ENCODE data around the gene MTIF3. TPM values are rescaled to one million over a fixed set of nuclear protein-coding genes. Genes with fewer than 3 reads are reported as not detected.

MTIF3 gene
- total and polyA plus RNA-seq, 2 donors (not counting 1 experiment from before 2014, with no cell fraction given): 86.8 to 171 TPM

DNA sequence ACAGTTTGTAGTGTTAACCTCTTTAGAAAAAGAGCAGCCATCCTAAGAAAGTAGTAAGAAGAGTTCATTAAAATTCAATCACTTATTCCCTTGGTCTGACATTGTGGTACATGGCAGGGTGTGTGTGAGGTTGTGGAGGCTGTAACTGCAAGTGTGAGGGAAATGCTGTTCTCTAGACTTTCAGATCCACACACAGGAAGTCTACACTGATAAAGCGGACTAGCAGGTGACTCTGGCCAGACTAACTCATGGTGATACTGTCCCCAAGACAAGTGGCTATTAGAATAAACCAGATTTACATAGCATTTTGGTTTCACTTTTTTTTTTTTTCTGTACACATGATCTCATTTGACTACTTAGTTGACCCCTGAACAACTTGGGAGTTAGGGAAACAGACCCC lies 10.0 kb downstream of the MTIF3 start:
- WGBS (ENCODE audit: insufficient coverage): no CpG with 5 or more reads among the region's 1 CpG
- Mint-ChIP-seq H3K9me3 (ENCODE audit: insufficient read depth) (no peaks in the 10 kb centered on the region), H3K4me3 (peak overlapping the region; percentile 27), H3K27me3 (no peaks in the 10 kb centered on the region), H3K27ac (peak overlapping the region; percentile 73), H3K4me1 (peaks cover 44% of the 10 kb centered on the region)
- H3K27ac ChIP-seq (ENCODE audit: low read length in 2 of 2): peak overlapping the region in 1 of 2 donors; percentile 3
- ATAC-seq (ENCODE audit: low read depth): no peak
- H3K9ac ChIP-seq (ENCODE audit: low read length): no peak overlapping the region
- ChIA-PET CTCF (interaction anchor here (1.2 to 2.1 kb wide), 2 partner anchors 10 to 14 kb away, joined by 3 to 5 read pairs; partner anchors contain the start of gene MTIF3), POLR2A (interaction anchor here (1.2 kb wide), 1 partner anchor 10 kb away, joined by 6 read pairs; the partner anchor contains the start of gene MTIF3)
- no peak for DNase-seq
- H3K27me3 ChIP-seq (replicated peaks in 1 of 4; ENCODE audit: control extremely low read depth in 1 of 4, control insufficient read depth in 3 of 4, insufficient read depth in 4 of 4, low read length in 3 of 4): no peaks in the 10 kb centered on the region
- no peak overlapping the region for H3K4me2 ChIP-seq (replicated peaks; ENCODE audit: low read depth, low read length, poor library complexity, severe bottlenecking)
- H3K79me2 ChIP-seq (ENCODE audit: control insufficient read depth, insufficient read depth, low read length): peaks cover 64% of the 10 kb centered on the region
- H3K9me3 ChIP-seq (ENCODE audit: control extremely low read depth in 1 of 3, control insufficient read depth in 2 of 3, insufficient read depth in 1 of 3, low read length in 2 of 3): no peaks in the 10 kb centered on the region
- no peak overlapping the region for H2AFZ ChIP-seq (ENCODE audit: insufficient read depth, low read depth, low read length, poor library complexity, severe bottlenecking)
- TF ChIP-seq, protein P1, sequence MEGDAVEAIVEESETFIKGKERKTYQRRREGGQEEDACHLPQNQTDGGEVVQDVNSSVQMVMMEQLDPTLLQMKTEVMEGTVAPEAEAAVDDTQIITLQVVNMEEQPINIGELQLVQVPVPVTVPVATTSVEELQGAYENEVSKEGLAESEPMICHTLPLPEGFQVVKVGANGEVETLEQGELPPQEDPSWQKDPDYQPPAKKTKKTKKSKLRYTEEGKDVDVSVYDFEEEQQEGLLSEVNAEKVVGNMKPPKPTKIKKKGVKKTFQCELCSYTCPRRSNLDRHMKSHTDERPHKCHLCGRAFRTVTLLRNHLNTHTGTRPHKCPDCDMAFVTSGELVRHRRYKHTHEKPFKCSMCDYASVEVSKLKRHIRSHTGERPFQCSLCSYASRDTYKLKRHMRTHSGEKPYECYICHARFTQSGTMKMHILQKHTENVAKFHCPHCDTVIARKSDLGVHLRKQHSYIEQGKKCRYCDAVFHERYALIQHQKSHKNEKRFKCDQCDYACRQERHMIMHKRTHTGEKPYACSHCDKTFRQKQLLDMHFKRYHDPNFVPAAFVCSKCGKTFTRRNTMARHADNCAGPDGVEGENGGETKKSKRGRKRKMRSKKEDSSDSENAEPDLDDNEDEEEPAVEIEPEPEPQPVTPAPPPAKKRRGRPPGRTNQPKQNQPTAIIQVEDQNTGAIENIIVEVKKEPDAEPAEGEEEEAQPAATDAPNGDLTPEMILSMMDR (IDR thresholded peaks at IDR 0.05): no peak
- TF ChIP-seq EZH2 (IDR thresholded peaks at IDR 0.05; ENCODE audit: borderline replicate concordance, insufficient read depth, low read depth, low read length, poor library complexity, severe bottlenecking): no peak
- H4K20me1 ChIP-seq (ENCODE audit: control insufficient read depth, insufficient read depth, low read length, poor library complexity, severe bottlenecking): no peaks in the 10 kb centered on the region
- peaks cover 6 to 58% of the 10 kb centered on the region in 2 experiments for H3K36me3 ChIP-seq (replicated peaks in 1 of 2; ENCODE audit: control extremely low read depth in 1 of 2, control insufficient read depth in 1 of 2, extremely low read depth in 1 of 2, insufficient read depth in 2 of 2, low read length in 1 of 2)
- peaks cover 25 to 41% of the 10 kb centered on the region in 2 donors for H3K4me1 ChIP-seq (ENCODE audit: control insufficient read depth in 2 of 2, insufficient read depth in 2 of 2, low read length in 2 of 2)
- intact Hi-C loops (cut with micrococcal nuclease): loop anchor here (10.0 kb wide), 2 partner anchors 604 to 834 kb away; no protein-coding TSS in a partner anchor
- H3K4me3 ChIP-seq (ENCODE audit: control extremely low read depth in 1 of 5, extremely low read depth in 1 of 5, insufficient read depth in 1 of 5, low read depth in 2 of 5, low read length in 4 of 5): no peak overlapping the region

DNA sequence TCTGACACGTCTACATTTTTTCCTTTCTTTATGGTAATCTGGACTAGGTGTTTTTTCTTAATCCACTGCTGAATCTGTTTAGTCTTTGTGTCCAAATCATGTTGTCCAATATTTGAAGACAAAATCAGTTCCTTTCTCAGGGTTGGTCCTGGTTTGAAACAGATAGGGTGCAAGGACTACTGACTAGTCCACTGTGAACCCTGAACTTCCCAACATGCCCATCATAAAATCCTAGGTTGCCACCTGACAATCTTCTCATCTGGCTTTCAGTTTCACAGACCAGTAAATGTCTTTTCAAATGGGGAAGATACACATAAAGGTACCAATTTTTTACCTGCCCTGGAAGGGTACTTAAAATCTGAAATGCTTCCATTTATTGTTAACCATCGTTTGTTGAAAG lies 13.2 kb downstream of the MTIF3 start:
- POLR2A ChIA-PET: interaction anchor here (1.5 kb wide), 1 partner anchor 14 kb away, joined by 3 read pairs; the partner anchor contains the start of gene MTIF3
- CTCF ChIA-PET: no interaction called here
- no peak overlapping the region for H3K4me3 ChIP-seq (ENCODE audit: control extremely low read depth in 1 of 5, extremely low read depth in 1 of 5, insufficient read depth in 1 of 5, low read depth in 2 of 5, low read length in 4 of 5)
- peak overlapping the region; percentile 53 for H3K27ac Mint-ChIP-seq
- peaks cover 35% of the 10 kb centered on the region for H3K79me2 ChIP-seq (ENCODE audit: control insufficient read depth, insufficient read depth, low read length)
- H3K4me1 ChIP-seq (ENCODE audit: control insufficient read depth in 2 of 2, insufficient read depth in 2 of 2, low read length in 2 of 2): peaks cover 16 to 22% of the 10 kb centered on the region in 2 donors
- ATAC-seq (ENCODE audit: low read depth): no peak
- no peak overlapping the region for H3K4me2 ChIP-seq (replicated peaks; ENCODE audit: low read depth, low read length, poor library complexity, severe bottlenecking)
- H3K36me3 ChIP-seq (replicated peaks in 1 of 2; ENCODE audit: control extremely low read depth in 1 of 2, control insufficient read depth in 1 of 2, extremely low read depth in 1 of 2, insufficient read depth in 2 of 2, low read length in 1 of 2): peaks cover 16 to 81% of the 10 kb centered on the region in 2 experiments
- peaks cover 27% of the 10 kb centered on the region for H3K4me1 Mint-ChIP-seq
- H3K27me3 ChIP-seq (replicated peaks in 1 of 4; ENCODE audit: control extremely low read depth in 1 of 4, control insufficient read depth in 3 of 4, insufficient read depth in 4 of 4, low read length in 3 of 4): no peaks in the 10 kb centered on the region
- 100% methylated on average over 1 of the region's 2 CpGs for WGBS (ENCODE audit: insufficient coverage)
- H4K20me1 ChIP-seq (ENCODE audit: control insufficient read depth, insufficient read depth, low read length, poor library complexity, severe bottlenecking): no peaks in the 10 kb centered on the region
- no peaks in the 10 kb centered on the region for H3K9me3 ChIP-seq (ENCODE audit: control extremely low read depth in 1 of 3, control insufficient read depth in 2 of 3, insufficient read depth in 1 of 3, low read length in 2 of 3)
- H3K4me3 Mint-ChIP-seq: no peak overlapping the region
- TF ChIP-seq EZH2 (IDR thresholded peaks at IDR 0.05; ENCODE audit: borderline replicate concordance, insufficient read depth, low read depth, low read length, poor library complexity, severe bottlenecking): no peak
- TF ChIP-seq, protein P1 (IDR thresholded peaks at IDR 0.05): no peak
- no peak overlapping the region for H2AFZ ChIP-seq (ENCODE audit: insufficient read depth, low read depth, low read length, poor library complexity, severe bottlenecking)
- intact Hi-C loops (cut with micrococcal nuclease): no loop called here
- DNase-seq: no peak
- no peaks in the 10 kb centered on the region for H3K27me3 Mint-ChIP-seq
- no peaks in the 10 kb centered on the region for H3K9me3 Mint-ChIP-seq (ENCODE audit: insufficient read depth)
- no peak overlapping the region for H3K9ac ChIP-seq (ENCODE audit: low read length)
- H3K27ac ChIP-seq (ENCODE audit: low read length in 2 of 2): peak overlapping the region in 1 of 2 donors; percentile 59
